Left kidney (tissue), 8 donors: Measurements from ENCODE around the gene RNGTT. TPM values are rescaled to one million over a fixed set of nuclear protein-coding genes. Genes with fewer than 3 reads are reported as not detected.
A peak's percentile ranks its signal among the peaks of the same experiment; 100 is the strongest.
"Not testable (repeated sequence)": the region's sequence is repeated elsewhere in the genome, so short reads cannot be mapped to it uniquely, and the experiment has no call there.

Source experiments
- DNase-seq: peaks from one replicate; pipeline ENCODE4 v3.0.0-alpha.2; 2013
- long read RNA-seq, 8 donors: transcript quantifications; one replicate each; lab custom pipeline, GENCODE V29; 2026
- polyA plus RNA-seq: library from polyadenylated mRNA; unstranded; fragments of 120-200 nt; gene quantifications from one replicate; pipeline ENCODE4 v1.2.1, GENCODE V29; 2013; ENCODE audit not compliant: insufficient read length

The RNGTT gene
- polyA plus RNA-seq = 18.1 TPM
- long read RNA-seq, donor 1, full-length matches to known transcripts = 1 of 1 reads
- long read RNA-seq, donor 1, partial matches to known transcripts = 0 of 1 reads
- long read RNA-seq, donor 1, other reads (novel, unspliced or antisense) = 0 of 1 reads
- long read RNA-seq, donor 2, full-length matches to known transcripts = 2 of 2 reads
- long read RNA-seq, donor 2, partial matches to known transcripts = 0 of 2 reads
- long read RNA-seq, donor 2, other reads (novel, unspliced or antisense) = 0 of 2 reads
- long read RNA-seq, donor 3 = 0 reads
- long read RNA-seq, donor 4 = 0 reads
- long read RNA-seq, donor 5, full-length matches to known transcripts = 1 of 1 reads
- long read RNA-seq, donor 5, partial matches to known transcripts = 0 of 1 reads
- long read RNA-seq, donor 5, other reads (novel, unspliced or antisense) = 0 of 1 reads
- long read RNA-seq, donor 6, full-length matches to known transcripts = 1 of 1 reads
- long read RNA-seq, donor 6, partial matches to known transcripts = 0 of 1 reads
- long read RNA-seq, donor 6, other reads (novel, unspliced or antisense) = 0 of 1 reads
- long read RNA-seq, donor 7, full-length matches to known transcripts = 2 of 17 reads
- long read RNA-seq, donor 7, partial matches to known transcripts = 15 of 17 reads
- long read RNA-seq, donor 7, other reads (novel, unspliced or antisense) = 0 of 17 reads
- long read RNA-seq, donor 8, full-length matches to known transcripts = 1 of 1 reads
- long read RNA-seq, donor 8, partial matches to known transcripts = 0 of 1 reads
- long read RNA-seq, donor 8, other reads (novel, unspliced or antisense) = 0 of 1 reads

GRCh38 chr6:88963139-88964090 is at the start of gene RNGTT:
TSS of gene RNGTT (minus strand) at chr6:88963618. CDS start at chr6:88963409, 209 bp downstream.
- DNase-seq = peak; percentile 99

GRCh38 chr6:89011436-89011835 is 48.0 kb upstream of the RNGTT start:
- no peak for DNase-seq

GRCh38 chr6:89010825-89011224 is 47.4 kb upstream of the RNGTT start:
- no peak for DNase-seq

GRCh38 chr6:89009624-89010059 is 46.2 kb upstream of the RNGTT start:
- DNase-seq = no peak

GRCh38 chr6:89008815-89009374 is 45.5 kb upstream of the RNGTT start:
- DNase-seq = no peak

GRCh38 chr6:89008001-89008814 is 44.8 kb upstream of the RNGTT start:
- DNase-seq = no peak

- no peak for DNase-seq
Observed at GRCh38 chr6:89007209-89008000, 44.0 kb upstream of the RNGTT start.

GRCh38 chr6:89002523-89002922 is 39.1 kb upstream of the RNGTT start:
- no peak for DNase-seq

GRCh38 chr6:88997327-88997726 is 33.9 kb upstream of the RNGTT start:
- DNase-seq = no peak

- DNase-seq = no peak
Observed at GRCh38 chr6:88992741-88993552, 29.5 kb upstream of the RNGTT start.

- DNase-seq = no peak
Observed at GRCh38 chr6:88989215-88989614, 25.8 kb upstream of the RNGTT start.

GRCh38 chr6:88987922-88988321 is 24.5 kb upstream of the RNGTT start:
- DNase-seq = no peak

- no peak for DNase-seq
Observed at GRCh38 chr6:88985901-88986300, 22.5 kb upstream of the RNGTT start.

- DNase-seq = no peak
Observed at GRCh38 chr6:88984606-88985005, 21.2 kb upstream of the RNGTT start.

- DNase-seq = no peak
Observed at GRCh38 chr6:88984152-88984551, 20.7 kb upstream of the RNGTT start.

GRCh38 chr6:88983532-88983931 is 20.1 kb upstream of the RNGTT start:
- no peak for DNase-seq

GRCh38 chr6:88983129-88983528 is 19.7 kb upstream of the RNGTT start:
- not testable (repeated sequence) for DNase-seq

- DNase-seq = peak; percentile 55
Observed at GRCh38 chr6:88982720-88983119, 19.3 kb upstream of the RNGTT start.

- no peak for DNase-seq
Observed at GRCh38 chr6:88975369-88975768, 12.0 kb upstream of the RNGTT start.
